ENCODE results near the gene C3orf49. TPM values are rescaled to one million over a fixed set of nuclear protein-coding genes. Genes with fewer than 3 reads are reported as not detected.

The C3orf49 gene, protein sequence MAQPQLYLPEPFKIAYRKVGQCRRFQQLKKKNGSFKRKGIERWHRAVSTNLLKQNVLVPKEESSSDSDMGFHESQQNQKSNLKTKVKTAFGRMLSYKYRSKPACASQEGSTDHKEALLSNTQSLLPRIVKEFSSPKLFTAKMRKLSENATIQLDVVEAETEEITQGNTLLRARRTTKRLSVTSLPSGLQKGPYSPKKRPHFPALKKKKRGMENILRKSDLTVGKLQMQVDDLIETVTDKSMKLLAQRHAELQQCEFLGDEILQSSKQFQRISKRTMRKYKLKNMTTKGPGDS
- total RNA-seq, result not detected

DNA sequence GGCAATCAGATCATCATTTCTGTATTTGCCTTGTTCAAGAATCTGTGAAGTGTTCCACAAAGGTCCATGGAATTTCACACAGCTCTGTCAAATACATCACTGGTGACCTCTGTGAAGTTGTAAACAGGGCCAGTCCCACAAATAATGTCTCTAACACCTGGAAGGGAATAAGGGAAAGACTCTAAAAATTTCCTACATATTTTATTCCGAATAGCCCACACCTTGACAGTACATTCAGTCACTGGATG lies at the start of gene C3orf49:
Gene C3orf49 (plus strand): TSS at position 149 of the 248 bp plus-strand sequence. CDS start 173 bp downstream, outside the sequence.

DNA sequence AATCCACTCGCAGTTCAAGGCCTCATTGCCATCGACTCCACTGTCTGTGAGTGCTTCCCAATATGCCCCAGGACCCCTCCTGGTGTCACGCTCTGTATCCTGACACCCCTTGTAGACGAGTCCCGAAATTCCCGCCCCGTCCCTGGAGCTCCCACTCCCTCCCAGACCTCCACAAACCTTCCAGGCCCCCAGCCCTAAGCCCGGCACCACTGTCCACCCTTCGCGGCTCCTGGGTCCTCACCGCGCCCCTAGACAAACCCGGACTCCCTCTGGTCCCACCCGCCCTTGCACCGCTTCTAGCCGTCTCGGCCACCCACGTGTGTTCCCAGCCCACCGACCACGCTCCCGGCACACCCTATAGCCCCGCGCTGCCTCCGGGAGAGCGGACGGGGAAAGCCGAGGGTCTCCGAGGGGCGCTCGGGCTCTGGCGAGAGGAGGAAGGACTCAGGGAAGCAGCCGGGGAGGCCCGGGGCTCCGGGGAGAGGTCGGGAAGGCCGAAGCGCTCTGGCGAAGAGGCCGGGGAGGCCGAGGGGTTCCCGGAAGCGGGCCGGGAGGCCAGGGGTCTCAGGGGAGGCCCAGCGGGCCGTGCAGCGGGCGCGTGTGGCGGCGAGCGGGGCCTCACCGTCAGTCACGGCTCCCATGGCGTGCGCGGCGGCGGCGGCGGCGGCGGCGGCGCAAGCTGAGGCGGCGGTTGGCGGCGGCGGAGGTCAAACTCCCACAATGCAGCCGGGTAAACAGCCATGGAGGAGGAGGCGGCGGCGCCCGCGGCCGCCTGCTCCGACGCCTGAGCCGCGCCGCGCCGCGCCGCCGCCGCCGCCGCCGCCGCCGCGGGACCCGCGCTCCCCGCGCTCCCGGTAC lies 44.3 kb downstream of the C3orf49 start, which contains the start of the genes ATXN7 and THOC7:
Gene ATXN7 (plus strand): TSS at position 718 of the 858 bp plus-strand sequence. CDS start 48,732 bp downstream, outside the sequence.
Gene THOC7 (minus strand): TSS at position 656 of the 858 bp plus-strand sequence. CDS start 15 bp downstream, at position 641.

Other genes starting within 250 kb of the C3orf49 start
- gene SNTN, start 166.6 kb upstream of the C3orf49 start, total RNA-seq, result not detected
- gene THOC7, start 44.5 kb downstream of the C3orf49 start, total RNA-seq, result 10 to 100 TPM; 79.4 to 81.1 TPM
- gene ATXN7, start 44.6 kb downstream of the C3orf49 start, total RNA-seq, result 10 to 100 TPM; 71.0 to 74.6 TPM
- gene SCAANT1, start 93.1 kb downstream of the C3orf49 start, total RNA-seq, result not detected
- 10 to 100 TPM; 67.0 to 74.1 TPM for gene PSMD6, start 204.2 kb downstream of the C3orf49 start, total RNA-seq

Measured in activated naive CD4-positive, alpha-beta T cell treated with anti-CD3 and anti-CD28 coated beads, Interleukin-2, amount 10 ng/mL, durations not matched to agents 5 hours and 36 hours (primary cell).